Measurements from ENCODE around the gene SMYD3. TPM values are rescaled to one million over a fixed set of nuclear protein-coding genes. Genes with fewer than 3 reads are reported as not detected.

SMYD3 gene
- total and polyA plus RNA-seq, 5 donors from 2014 or later, result 17.7 to 36.6 (median 28.9) TPM

- Mint-ChIP-seq H3K9me3 (peaks cover 0 to 2% (median 0%) of the 10 kb centered on the region in 7 donors), H3K27me3 (no peaks in the 10 kb centered on the region), H3K36me3 (peaks cover 8% of the 10 kb centered on the region), H3K27ac (no peak overlapping the region), H3K4me1 (no peaks in the 10 kb centered on the region), H3K4me3 (no peak overlapping the region)
- H3K4me1 ChIP-seq (ENCODE audit: control insufficient read depth, insufficient read depth, low read length, poor library complexity, severe bottlenecking), result no peaks in the 10 kb centered on the region
- ATAC-seq (ENCODE audit: low read depth in 2 of 2) (no peak), DNase-seq (no peak)
- H3K9me3 ChIP-seq (ENCODE audit: control insufficient read depth in 2 of 2, low read length in 2 of 2), result no peaks in the 10 kb centered on the region
- H3K4me3 ChIP-seq (ENCODE audit: low read depth, low read length), result no peak overlapping the region
- no peaks in the 10 kb centered on the region for H3K36me3 ChIP-seq (ENCODE audit: control insufficient read depth, insufficient read depth, low read length)
- no peak overlapping the region for H3K27ac ChIP-seq (ENCODE audit: insufficient read depth, low read length, poor library complexity, severe bottlenecking)
- no peaks in the 10 kb centered on the region for H3K27me3 ChIP-seq (ENCODE audit: control insufficient read depth, insufficient read depth, low read length)
Measured at GRCh38 chr1:245788886-245789285, 718.2 kb downstream of the SMYD3 start.

- Mint-ChIP-seq H3K27ac (no peak overlapping the region), H3K4me3 (no peak overlapping the region), H3K27me3 (no peaks in the 10 kb centered on the region), H3K9me3 (peaks cover 0 to 2% (median 0%) of the 10 kb centered on the region in 7 donors), H3K4me1 (no peaks in the 10 kb centered on the region), H3K36me3 (peaks cover 8% of the 10 kb centered on the region)
- H3K36me3 ChIP-seq (ENCODE audit: control insufficient read depth, insufficient read depth, low read length), result no peaks in the 10 kb centered on the region
- no peaks in the 10 kb centered on the region for H3K27me3 ChIP-seq (ENCODE audit: control insufficient read depth, insufficient read depth, low read length)
- no peak overlapping the region for H3K27ac ChIP-seq (ENCODE audit: insufficient read depth, low read length, poor library complexity, severe bottlenecking)
- no peak for DNase-seq
- no peak for ATAC-seq (ENCODE audit: low read depth in 2 of 2)
- H3K4me3 ChIP-seq (ENCODE audit: low read depth, low read length), result no peak overlapping the region
- H3K9me3 ChIP-seq (ENCODE audit: control insufficient read depth in 2 of 2, low read length in 2 of 2), result no peaks in the 10 kb centered on the region
- H3K4me1 ChIP-seq (ENCODE audit: control insufficient read depth, insufficient read depth, low read length, poor library complexity, severe bottlenecking), result no peaks in the 10 kb centered on the region
Measured at GRCh38 chr1:245788269-245788668, 718.8 kb downstream of the SMYD3 start.

DNA sequence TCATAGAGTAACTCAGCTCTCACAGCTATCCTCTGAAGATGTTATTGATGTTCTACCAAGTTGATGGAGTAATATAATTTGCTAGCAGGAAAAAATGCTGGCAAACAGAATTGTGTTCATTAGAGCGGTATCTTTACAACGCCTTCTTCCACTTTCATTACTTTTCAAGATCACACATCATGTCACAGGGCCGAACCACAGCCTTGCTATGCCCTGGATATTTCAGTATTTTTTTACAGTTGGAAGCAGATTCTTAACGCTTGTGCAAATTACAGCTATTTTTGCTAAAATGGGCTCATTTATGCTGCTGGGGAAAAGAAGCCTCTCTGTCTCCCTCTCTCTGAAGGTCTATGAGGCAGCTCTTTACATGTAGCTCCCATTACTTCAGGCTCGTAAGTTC is 720.1 kb downstream of the SMYD3 start:
- Mint-ChIP-seq H3K4me3 (no peak overlapping the region), H3K36me3 (peaks cover 8% of the 10 kb centered on the region), H3K27me3 (no peaks in the 10 kb centered on the region), H3K27ac (no peak overlapping the region), H3K9me3 (peaks cover 0 to 2% (median 0%) of the 10 kb centered on the region in 7 donors), H3K4me1 (no peaks in the 10 kb centered on the region)
- ATAC-seq (ENCODE audit: low read depth in 2 of 2), result no peak
- no peaks in the 10 kb centered on the region for H3K9me3 ChIP-seq (ENCODE audit: control insufficient read depth in 2 of 2, low read length in 2 of 2)
- no peaks in the 10 kb centered on the region for H3K36me3 ChIP-seq (ENCODE audit: control insufficient read depth, insufficient read depth, low read length)
- DNase-seq, result no peak
- H3K4me1 ChIP-seq (ENCODE audit: control insufficient read depth, insufficient read depth, low read length, poor library complexity, severe bottlenecking), result no peaks in the 10 kb centered on the region
- H3K4me3 ChIP-seq (ENCODE audit: low read depth, low read length), result no peak overlapping the region
- no peaks in the 10 kb centered on the region for H3K27me3 ChIP-seq (ENCODE audit: control insufficient read depth, insufficient read depth, low read length)
- H3K27ac ChIP-seq (ENCODE audit: insufficient read depth, low read length, poor library complexity, severe bottlenecking), result no peak overlapping the region

DNA sequence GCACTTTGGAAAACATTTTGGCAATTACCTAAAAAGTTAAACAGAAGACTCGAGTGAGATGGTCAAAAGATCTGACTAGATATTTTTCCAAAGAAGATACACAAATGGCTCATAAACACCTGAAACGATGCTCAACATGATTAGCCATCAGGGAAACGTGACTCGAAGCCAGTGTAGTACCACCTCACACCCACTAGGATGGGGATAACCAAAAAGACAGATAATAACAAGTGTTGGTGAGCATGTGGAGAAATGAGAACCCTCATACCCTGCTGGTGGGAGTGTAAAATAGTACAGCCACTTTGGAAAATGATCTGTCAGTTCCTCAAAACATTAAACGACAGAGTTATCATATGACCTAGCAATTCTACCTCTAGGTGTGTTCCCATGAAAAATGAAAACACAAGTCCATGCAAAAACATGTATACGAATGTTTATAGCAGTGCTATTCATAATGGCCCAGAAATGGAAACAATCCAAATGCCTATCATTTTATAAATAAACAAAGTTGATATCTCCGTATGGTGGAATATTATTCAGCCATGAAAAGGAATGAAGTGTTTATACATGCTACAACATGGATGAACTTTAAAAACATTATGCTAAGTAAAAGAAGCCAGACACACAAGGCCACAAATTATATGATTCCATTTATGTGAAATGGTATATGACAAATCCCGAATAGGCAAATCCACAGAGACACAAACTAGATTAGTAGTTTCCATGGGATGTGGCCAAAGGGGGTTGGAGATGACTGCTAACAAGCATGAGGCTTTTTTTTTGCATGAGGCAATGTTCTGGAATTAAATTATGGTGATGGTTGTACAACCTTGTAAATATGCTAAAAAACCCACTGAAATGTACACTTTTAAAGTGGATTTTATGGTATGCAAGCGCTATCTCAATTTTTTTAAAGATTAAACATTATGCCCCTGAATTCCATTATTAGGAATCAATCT is 727.0 kb downstream of the SMYD3 start:
- DNase-seq, result no peak
- Histone ChIP-seq H3K27ac (ENCODE audit: insufficient read depth, low read length, poor library complexity, severe bottlenecking) (no peak overlapping the region), H3K36me3 (ENCODE audit: control insufficient read depth, insufficient read depth, low read length) (no peaks in the 10 kb centered on the region), H3K4me3 (ENCODE audit: low read depth, low read length) (no peak overlapping the region), H3K27me3 (ENCODE audit: control insufficient read depth, insufficient read depth, low read length) (no peaks in the 10 kb centered on the region), H3K4me1 (ENCODE audit: control insufficient read depth, insufficient read depth, low read length, poor library complexity, severe bottlenecking) (no peaks in the 10 kb centered on the region), H3K9me3 (ENCODE audit: control insufficient read depth in 2 of 2, low read length in 2 of 2) (no peaks in the 10 kb centered on the region)
- no peak for ATAC-seq (ENCODE audit: low read depth in 2 of 2)
- Mint-ChIP-seq H3K4me1 (peaks cover 0 to 2% (median 0%) of the 10 kb centered on the region in 4 donors), H3K9me3 (peaks cover 0 to 12% (median 2%) of the 10 kb centered on the region in 7 donors), H3K4me3 (no peak overlapping the region), H3K27ac (no peak overlapping the region), H3K36me3 (peaks cover 11% of the 10 kb centered on the region), H3K27me3 (no peaks in the 10 kb centered on the region)

DNA sequence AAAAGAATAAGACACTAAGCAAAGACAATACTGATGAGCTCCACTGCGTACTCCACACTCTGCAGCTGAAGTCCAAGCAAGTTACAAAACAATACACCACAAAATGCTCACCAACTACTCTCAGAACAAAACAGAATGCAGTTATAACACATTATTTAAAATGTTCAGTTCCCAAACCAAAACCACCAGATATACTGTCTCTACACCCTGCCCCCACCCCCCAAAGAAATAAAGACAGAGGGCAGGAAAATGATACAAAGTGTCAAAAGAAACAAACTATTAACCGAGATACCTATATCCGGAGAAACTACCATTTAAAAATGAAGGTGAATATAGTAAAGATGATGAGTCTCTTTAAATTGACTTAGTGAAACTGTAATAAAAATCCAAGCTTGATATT is 729.3 kb downstream of the SMYD3 start:
- no peak overlapping the region for H3K27ac Mint-ChIP-seq
- H3K27ac ChIP-seq (ENCODE audit: insufficient read depth, low read length, poor library complexity, severe bottlenecking), result no peak overlapping the region
- no peaks in the 10 kb centered on the region for H3K9me3 ChIP-seq (ENCODE audit: control insufficient read depth in 2 of 2, low read length in 2 of 2)
- no peaks in the 10 kb centered on the region for H3K36me3 ChIP-seq (ENCODE audit: control insufficient read depth, insufficient read depth, low read length)
- H3K4me1 ChIP-seq (ENCODE audit: control insufficient read depth, insufficient read depth, low read length, poor library complexity, severe bottlenecking), result no peaks in the 10 kb centered on the region
- no peak for DNase-seq
- ATAC-seq (ENCODE audit: low read depth in 2 of 2), result no peak
- H3K27me3 ChIP-seq (ENCODE audit: control insufficient read depth, insufficient read depth, low read length), result no peaks in the 10 kb centered on the region
- H3K27me3 Mint-ChIP-seq, result no peaks in the 10 kb centered on the region
- peaks cover 11% of the 10 kb centered on the region for H3K36me3 Mint-ChIP-seq
- H3K4me3 ChIP-seq (ENCODE audit: low read depth, low read length), result no peak overlapping the region
- peaks cover 0 to 12% (median 2%) of the 10 kb centered on the region in 7 donors for H3K9me3 Mint-ChIP-seq
- H3K4me1 Mint-ChIP-seq, result peaks cover 0 to 2% (median 0%) of the 10 kb centered on the region in 4 donors
- H3K4me3 Mint-ChIP-seq, result no peak overlapping the region

DNA sequence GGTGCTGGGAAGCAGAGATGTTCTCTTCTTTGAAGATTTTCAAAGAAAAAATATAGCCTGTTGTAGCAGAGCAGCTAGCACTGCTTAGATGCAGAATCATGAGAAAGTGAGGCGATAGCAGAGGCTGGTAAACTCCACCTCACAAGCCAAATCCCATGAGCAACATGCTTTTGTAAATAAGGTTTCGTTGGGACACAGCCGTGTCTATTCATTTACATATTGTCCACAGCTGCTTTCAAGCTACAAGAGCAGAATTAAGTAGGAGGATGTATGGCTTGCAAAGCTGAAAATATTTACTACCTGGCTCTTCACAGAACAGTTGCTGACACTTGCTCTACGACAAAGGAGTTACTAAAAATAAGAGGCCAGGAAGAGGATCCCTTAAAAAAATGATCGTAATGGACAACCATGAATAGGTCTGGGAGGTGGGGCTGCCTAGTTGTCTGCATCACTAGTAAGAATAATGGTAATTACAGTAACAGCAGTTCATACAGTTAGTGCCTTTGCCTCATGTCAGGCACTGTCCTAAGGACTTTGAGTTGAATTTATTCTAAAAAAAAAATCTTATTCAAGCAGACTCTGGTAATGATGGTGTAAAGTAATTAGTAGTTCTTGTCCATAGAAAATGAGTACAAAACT is 730.3 kb downstream of the SMYD3 start:
- Histone ChIP-seq H3K9me3 (ENCODE audit: control insufficient read depth in 2 of 2, low read length in 2 of 2) (no peaks in the 10 kb centered on the region), H3K36me3 (ENCODE audit: control insufficient read depth, insufficient read depth, low read length) (no peaks in the 10 kb centered on the region), H3K27ac (ENCODE audit: insufficient read depth, low read length, poor library complexity, severe bottlenecking) (no peak overlapping the region), H3K4me3 (ENCODE audit: low read depth, low read length) (no peak overlapping the region), H3K27me3 (ENCODE audit: control insufficient read depth, insufficient read depth, low read length) (no peaks in the 10 kb centered on the region), H3K4me1 (ENCODE audit: control insufficient read depth, insufficient read depth, low read length, poor library complexity, severe bottlenecking) (no peaks in the 10 kb centered on the region)
- H3K9me3 Mint-ChIP-seq, result peaks cover 0 to 12% (median 2%) of the 10 kb centered on the region in 7 donors
- DNase-seq (no peak), ATAC-seq (ENCODE audit: low read depth in 2 of 2) (no peak)
- peaks cover 11% of the 10 kb centered on the region for H3K36me3 Mint-ChIP-seq
- no peaks in the 10 kb centered on the region for H3K27me3 Mint-ChIP-seq
- H3K4me3 Mint-ChIP-seq, result no peak overlapping the region
- peaks cover 0 to 2% (median 0%) of the 10 kb centered on the region in 4 donors for H3K4me1 Mint-ChIP-seq
- H3K27ac Mint-ChIP-seq, result no peak overlapping the region

GRCh38 chr1:245776139-245776538 is 730.9 kb downstream of the SMYD3 start:
- no peaks in the 10 kb centered on the region for H3K36me3 ChIP-seq (ENCODE audit: control insufficient read depth, insufficient read depth, low read length)
- ATAC-seq (ENCODE audit: low read depth in 2 of 2) (no peak), DNase-seq (no peak)
- no peak overlapping the region for H3K4me3 Mint-ChIP-seq
- peaks cover 0 to 2% (median under 1%) of the 10 kb centered on the region in 4 donors for H3K4me1 Mint-ChIP-seq
- no peak overlapping the region for H3K27ac Mint-ChIP-seq
- H3K4me1 ChIP-seq (ENCODE audit: control insufficient read depth, insufficient read depth, low read length, poor library complexity, severe bottlenecking), result no peaks in the 10 kb centered on the region
- H3K4me3 ChIP-seq (ENCODE audit: low read depth, low read length), result no peak overlapping the region
- H3K27me3 Mint-ChIP-seq, result no peaks in the 10 kb centered on the region
- H3K27ac ChIP-seq (ENCODE audit: insufficient read depth, low read length, poor library complexity, severe bottlenecking), result no peak overlapping the region
- H3K27me3 ChIP-seq (ENCODE audit: control insufficient read depth, insufficient read depth, low read length), result no peaks in the 10 kb centered on the region
- peaks cover 11% of the 10 kb centered on the region for H3K36me3 Mint-ChIP-seq
- H3K9me3 ChIP-seq (ENCODE audit: control insufficient read depth in 2 of 2, low read length in 2 of 2), result no peaks in the 10 kb centered on the region
- H3K9me3 Mint-ChIP-seq, result peaks cover 0 to 12% (median 2%) of the 10 kb centered on the region in 7 donors

Measured in CD4-positive, CD25-positive, alpha-beta regulatory T cell (primary cell).